HG02938 (cell line): Measurements from ENCODE around the gene IGLL5.
"Not testable (repeated sequence)": the region's sequence is repeated elsewhere in the genome, so short reads cannot be mapped to it uniquely, and the experiment has no call there.

Source experiments
- ATAC-seq: cut with Tn5 transposase; IDR thresholded peaks from one replicate; pipeline ENCODE4 v1.9.1; 2021; ENCODE audit warnings: mild to moderate bottlenecking, moderate library complexity; ENCODE audit not compliant: unreplicated experiment

Gene IGLL5

GRCh38 chr22:22899342-22900080 is 11.9 kb downstream of the IGLL5 start:
- not testable (repeated sequence) for ATAC-seq

GRCh38 chr22:22900527-22901205 is 13.1 kb downstream of the IGLL5 start:
- not testable (repeated sequence) for ATAC-seq

GRCh38 chr22:22901578-22902218 is 14.1 kb downstream of the IGLL5 start:
- no peak for ATAC-seq

- ATAC-seq, result no peak
These were observed 14.8 kb downstream of the IGLL5 start for GRCh38 chr22:22902247-22903001.

GRCh38 chr22:22903355-22903777 is 15.8 kb downstream of the IGLL5 start:
- ATAC-seq, result no peak

GRCh38 chr22:22903781-22904192 is 16.2 kb downstream of the IGLL5 start:
- not testable (repeated sequence) for ATAC-seq

- ATAC-seq, result not testable (repeated sequence)
These were observed 17.1 kb downstream of the IGLL5 start for GRCh38 chr22:22904736-22905135.

GRCh38 chr22:22906391-22906790 is 18.8 kb downstream of the IGLL5 start:
- not testable (repeated sequence) for ATAC-seq

- ATAC-seq, result no peak
These were observed 19.4 kb downstream of the IGLL5 start for GRCh38 chr22:22906907-22907550.

- no peak for ATAC-seq
These were observed 20.2 kb downstream of the IGLL5 start for GRCh38 chr22:22907551-22908494.

- no peak for ATAC-seq
These were observed 20.9 kb downstream of the IGLL5 start for GRCh38 chr22:22908495-22908861.

- ATAC-seq, result no peak
These were observed 21.5 kb downstream of the IGLL5 start for GRCh38 chr22:22908941-22909604.

GRCh38 chr22:22909605-22910271 is 22.1 kb downstream of the IGLL5 start:
- ATAC-seq, result no peak

GRCh38 chr22:22910272-22911240 is 22.9 kb downstream of the IGLL5 start:
- ATAC-seq, result no peak

- ATAC-seq, result no peak
These were observed 23.9 kb downstream of the IGLL5 start for GRCh38 chr22:22911327-22912134.
